Gastrocnemius medialis (tissue), 4 donors: ENCODE results near the gene HOXD12. TPM values are rescaled to one million over a fixed set of nuclear protein-coding genes. Genes with fewer than 3 reads are reported as not detected.

Experiments used
- ATAC-seq, 2 donors: fragments of 150-250 bp; one replicate each; pipeline ENCODE4 v1.9.1; 2016
- DNase-seq, 2 donors: peaks; one replicate each; pipeline ENCODE4 v3.0.0-alpha.2; 2019
- H3K27ac ChIP-seq, 4 donors: fragments of 200-600 bp; sonication (generic); 1 replicate in 1 of 4; 2 replicates in 3 of 4; pipeline ENCODE4 v1.5.1; 2016 to 2018; ENCODE audit warnings: mild to moderate bottlenecking in 2 of 4, moderate library complexity in 1 of 4
- H3K27me3 ChIP-seq, 3 donors: fragments of 200-600 bp; sonication (generic) in 2 of 3; 1 replicate in 1 of 3; 2 replicates in 2 of 3; pipeline versions ENCODE4 v1.5.1 to v1.6.0; 2016 to 2019; ENCODE audit warnings: mild to moderate bottlenecking in 1 of 3, moderate library complexity in 1 of 3
- H3K36me3 ChIP-seq, 2 donors: fragments of 200-600 bp; sonication (generic) in 1 of 2; one replicate each; pipeline ENCODE4 v1.5.1; 2017 to 2018
- H3K4me1 ChIP-seq, 2 donors: fragments of 200-600 bp; sonication (generic) in 1 of 2; one replicate each; pipeline ENCODE4 v1.5.1; 2016 to 2017; ENCODE audit warnings: mild to moderate bottlenecking in 2 of 2
- H3K4me3 ChIP-seq, 4 donors: fragments of 200-600 bp; sonication (generic) in 3 of 4; 1 replicate in 1 of 4; 2 replicates in 3 of 4; pipeline ENCODE4 v1.5.1; 2016 to 2019; ENCODE audit warnings: mild to moderate bottlenecking in 2 of 4
- H3K9me3 ChIP-seq, 3 donors: fragments of 200-600 bp; sonication (generic) in 2 of 3; 1 replicate in 1 of 3; 2 replicates in 2 of 3; pipeline ENCODE4 v1.5.1; 2016 to 2019
- CTCF ChIP-seq, 5 experiments: fragments of 450-650 bp in 3 of 5; fragments of 200-600 bp in 2 of 5; sonication (generic) in 2 of 5; IDR thresholded peaks in 4 of 5; conservative IDR thresholded peaks in 1 of 5; 1 replicate in 4 of 5; 2 replicates in 1 of 5; pipeline ENCODE4 v1.5.1; 2016 to 2019; ENCODE audit warnings: antibody characterized with exemption in 5 of 5, mild to moderate bottlenecking in 3 of 5, moderate library complexity in 3 of 5
- POLR2A ChIP-seq, 2 donors: fragments of 450-650 bp; IDR thresholded peaks; one replicate each; pipeline ENCODE4 v1.6.1; 2017; ENCODE audit warnings: antibody characterized with exemption in 2 of 2, mild to moderate bottlenecking in 2 of 2, moderate library complexity in 2 of 2
- in situ Hi-C, 4 donors: fragments of 200-750 bp; cut with MboI; loops; one replicate each; pipeline versions ENCODE4 v1.15.0 to v1.8.0; 2017; ENCODE audit warnings: low sequenced_read_pairs in 4 of 4
- intact Hi-C: fragments of 100-400 bp; cut with DNase I; formaldehyde crosslinking; loops from one replicate; pipeline ENCODE4 v1.15.1; 2023; ENCODE audit warnings: low total_unique reads
- total RNA-seq, 4 donors: library from RNA; depleted of rRNA; stranded (reverse); fragments of >200 nt; gene quantifications; one replicate each; pipeline versions ENCODE4 v1.1.0 to v1.2.3, GENCODE V29; 2016

HOXD12 gene, protein sequence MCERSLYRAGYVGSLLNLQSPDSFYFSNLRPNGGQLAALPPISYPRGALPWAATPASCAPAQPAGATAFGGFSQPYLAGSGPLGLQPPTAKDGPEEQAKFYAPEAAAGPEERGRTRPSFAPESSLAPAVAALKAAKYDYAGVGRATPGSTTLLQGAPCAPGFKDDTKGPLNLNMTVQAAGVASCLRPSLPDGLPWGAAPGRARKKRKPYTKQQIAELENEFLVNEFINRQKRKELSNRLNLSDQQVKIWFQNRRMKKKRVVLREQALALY
- not detected for total RNA-seq

DNA sequence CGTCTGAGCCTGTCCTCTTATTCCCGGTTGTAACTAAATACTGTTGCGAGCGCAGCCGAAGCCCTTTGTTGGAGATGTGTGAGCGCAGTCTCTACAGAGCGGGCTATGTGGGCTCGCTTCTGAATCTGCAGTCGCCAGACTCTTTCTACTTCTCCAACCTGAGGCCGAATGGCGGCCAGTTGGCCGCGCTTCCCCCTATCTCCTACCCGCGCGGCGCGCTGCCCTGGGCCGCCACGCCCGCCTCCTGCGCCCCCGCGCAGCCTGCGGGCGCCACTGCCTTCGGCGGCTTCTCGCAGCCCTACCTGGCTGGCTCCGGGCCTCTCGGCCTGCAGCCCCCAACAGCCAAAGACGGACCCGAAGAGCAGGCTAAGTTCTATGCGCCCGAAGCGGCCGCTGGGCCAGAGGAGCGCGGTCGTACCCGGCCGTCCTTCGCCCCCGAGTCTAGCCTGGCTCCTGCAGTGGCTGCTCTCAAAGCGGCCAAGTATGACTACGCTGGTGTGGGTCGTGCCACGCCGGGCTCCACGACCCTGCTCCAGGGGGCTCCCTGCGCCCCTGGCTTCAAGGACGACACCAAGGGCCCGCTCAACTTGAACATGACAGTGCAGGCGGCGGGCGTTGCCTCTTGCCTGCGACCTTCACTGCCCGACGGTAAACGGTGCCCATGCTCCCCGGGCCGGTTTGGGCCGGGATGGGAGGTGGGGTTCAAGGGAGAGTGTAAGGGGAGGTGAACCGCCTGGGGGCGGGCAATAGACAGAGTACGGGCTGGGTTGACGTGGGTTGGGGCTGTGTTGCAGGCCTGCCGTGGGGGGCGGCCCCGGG lies at the start of gene HOXD12:
Gene HOXD12, plus strand, starts transcription at position 68 of the 819 bp plus-strand sequence. Its CDS starts 7 bp downstream, at position 75.
- Histone ChIP-seq H3K27me3 (peaks cover 99 to 100% (median 100%) of the 10 kb centered on the region in 3 donors), H3K4me3 (no peak within 1 kb of the TSS), H3K36me3 (no peaks in the 10 kb centered on the region), H3K27ac (no peak within 1 kb of the TSS), H3K4me1 (peaks cover 22 to 24% of the 10 kb centered on the region in 2 donors), H3K9me3 (no peaks in the 10 kb centered on the region)
- in situ Hi-C loops = loop anchor here in 3 of 4 donors (5.0 to 25.0 kb wide), 5 partner anchors 413 to 738 kb away; no protein-coding TSS in a partner anchor
- DNase-seq (no peak), ATAC-seq (no peak)
- TF ChIP-seq CTCF (IDR thresholded peaks at IDR 0.05 in 4 of 5, conservative IDR thresholded peaks at IDR 0.05 in 1 of 5) (no peak), POLR2A (IDR thresholded peaks at IDR 0.05) (no peak)
- intact Hi-C loops = loop anchor here (5.0 kb wide), 2 partner anchors 733 to 848 kb away; no protein-coding TSS in a partner anchor

GRCh38 chr2:176056406-176056805 lies 43.2 kb upstream of the HOXD12 start:
- DNase-seq = no peak
- H3K27ac ChIP-seq = no peak overlapping the region
- peaks cover 0 to 7% (median 6%) of the 10 kb centered on the region in 3 donors for H3K27me3 ChIP-seq
- H3K36me3 ChIP-seq = no peaks in the 10 kb centered on the region
- in situ Hi-C loops (no loop called here), intact Hi-C loops (no loop called here)
- TF ChIP-seq CTCF (IDR thresholded peaks at IDR 0.05 in 4 of 5, conservative IDR thresholded peaks at IDR 0.05 in 1 of 5) (no peak), POLR2A (IDR thresholded peaks at IDR 0.05) (no peak)
- no peaks in the 10 kb centered on the region for H3K4me1 ChIP-seq
- H3K9me3 ChIP-seq = no peaks in the 10 kb centered on the region
- ATAC-seq = no peak
- H3K4me3 ChIP-seq = no peak overlapping the region

DNA sequence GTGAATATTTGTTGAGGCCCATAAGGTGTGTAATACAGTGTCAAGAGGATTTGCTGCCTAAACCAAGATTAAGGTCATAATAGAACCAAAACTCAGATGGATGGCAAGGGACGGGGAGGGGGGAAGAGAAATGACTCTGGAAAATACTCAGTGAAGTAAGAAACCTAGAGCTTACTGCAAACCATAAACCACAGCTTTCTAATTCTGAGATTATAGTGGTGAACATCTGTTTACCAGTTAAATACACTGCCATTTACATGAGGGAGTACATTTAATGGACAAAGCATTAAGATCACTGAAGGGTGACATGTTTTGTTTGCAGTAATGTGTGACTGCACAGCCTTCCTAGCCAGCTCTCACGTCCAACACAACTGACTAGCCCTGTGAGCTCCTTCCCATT lies 35.6 kb upstream of the HOXD12 start:
- TF ChIP-seq POLR2A (IDR thresholded peaks at IDR 0.05) (no peak), CTCF (IDR thresholded peaks at IDR 0.05 in 4 of 5, conservative IDR thresholded peaks at IDR 0.05 in 1 of 5) (no peak)
- H3K4me3 ChIP-seq = no peak overlapping the region
- in situ Hi-C loops = no loop called here
- intact Hi-C loops = no loop called here
- no peak overlapping the region for H3K27ac ChIP-seq
- no peaks in the 10 kb centered on the region for H3K36me3 ChIP-seq
- peaks cover 28 to 47% (median 39%) of the 10 kb centered on the region in 3 donors for H3K27me3 ChIP-seq
- DNase-seq (no peak), ATAC-seq (no peak)
- peaks cover 5 to 20% of the 10 kb centered on the region in 2 donors for H3K4me1 ChIP-seq
- H3K9me3 ChIP-seq = no peaks in the 10 kb centered on the region

GRCh38 chr2:176066645-176067588 lies 32.7 kb upstream of the HOXD12 start:
- intact Hi-C loops (no loop called here), in situ Hi-C loops (no loop called here)
- H3K27ac ChIP-seq = no peak overlapping the region
- H3K4me1 ChIP-seq = peaks cover 5 to 20% of the 10 kb centered on the region in 2 donors
- DNase-seq = no peak
- peaks cover 57 to 71% (median 58%) of the 10 kb centered on the region in 3 donors for H3K27me3 ChIP-seq
- ATAC-seq = no peak
- no peaks in the 10 kb centered on the region for H3K9me3 ChIP-seq
- peak overlapping the region; percentile 44 to 57 (median 49) for H3K4me3 ChIP-seq
- no peaks in the 10 kb centered on the region for H3K36me3 ChIP-seq
- TF ChIP-seq CTCF (IDR thresholded peaks at IDR 0.05 in 4 of 5, conservative IDR thresholded peaks at IDR 0.05 in 1 of 5) = no peak
- TF ChIP-seq POLR2A (IDR thresholded peaks at IDR 0.05) = no peak
